GF-D8 (cell line): ENCODE measurements around the gene COG5.
"Not testable (repeated sequence)": the region's sequence is repeated elsewhere in the genome, so short reads cannot be mapped to it uniquely, and the experiment has no call there.

ENCODE experiments used
- DNase-seq: peaks from one replicate; lab custom pipeline; 2025; lab: John Stamatoyannopoulos, UW

COG5 gene

DNA sequence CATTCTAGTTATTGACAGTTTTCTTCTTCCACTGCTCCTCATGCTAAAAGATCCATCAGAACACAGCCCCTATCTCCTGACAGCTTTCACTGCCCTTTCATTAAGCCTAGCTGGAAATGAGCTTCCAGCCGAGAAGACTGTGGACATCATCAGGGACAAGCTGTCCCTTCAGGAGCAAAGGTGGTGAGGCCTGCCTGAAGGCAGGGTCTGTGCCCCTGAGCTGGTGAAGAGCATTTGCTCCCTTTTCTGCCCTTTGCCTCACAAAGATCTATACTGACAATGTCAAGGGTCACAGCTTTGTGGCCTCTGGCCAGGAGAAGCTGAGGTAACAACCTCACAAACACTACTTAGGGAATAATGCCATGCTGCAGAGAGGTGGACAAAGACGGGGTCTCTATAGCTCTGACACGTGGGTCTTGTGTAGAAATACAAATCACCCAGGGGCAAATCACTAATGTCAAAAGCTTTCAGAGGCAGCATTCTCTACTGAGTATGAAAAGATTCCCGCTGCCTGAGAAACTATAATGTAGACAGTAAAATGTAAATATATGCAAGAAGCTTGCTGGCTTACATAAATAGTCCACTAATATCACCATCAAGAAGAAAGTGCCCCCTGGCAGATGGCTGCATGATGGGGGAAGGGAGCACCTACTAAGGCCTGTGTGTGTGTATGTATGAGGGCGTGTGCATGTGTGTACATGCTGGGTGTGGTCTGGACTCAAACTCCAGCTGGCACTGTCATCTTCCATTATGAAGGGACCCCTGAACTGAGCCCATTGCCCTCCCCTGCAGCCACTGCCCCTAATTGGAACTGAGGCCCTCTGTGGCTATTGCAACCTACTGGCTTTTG, 339.1 kb downstream of the COG5 start:
- no peak for DNase-seq

DNA sequence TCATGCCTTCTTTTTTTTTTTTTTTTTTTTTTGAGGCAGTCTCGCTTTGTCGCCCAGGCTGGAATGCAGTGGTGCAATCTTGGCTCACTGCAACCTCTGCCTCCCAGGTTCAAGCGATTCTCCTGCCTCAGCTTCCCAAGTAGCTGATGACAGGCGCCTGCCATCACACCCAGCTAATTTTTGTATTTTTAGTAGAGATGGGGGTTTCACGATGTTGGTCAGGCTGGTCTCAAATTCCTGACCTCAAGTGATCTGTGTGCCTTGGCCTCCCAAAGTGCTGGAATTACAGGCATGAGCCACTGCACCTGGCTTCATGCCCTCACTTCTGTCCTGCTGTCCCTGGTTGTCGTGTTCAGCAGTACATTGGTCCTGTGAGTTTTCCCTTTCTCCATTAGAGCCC, 342.9 kb downstream of the COG5 start:
- DNase-seq, result not testable (repeated sequence)

DNA sequence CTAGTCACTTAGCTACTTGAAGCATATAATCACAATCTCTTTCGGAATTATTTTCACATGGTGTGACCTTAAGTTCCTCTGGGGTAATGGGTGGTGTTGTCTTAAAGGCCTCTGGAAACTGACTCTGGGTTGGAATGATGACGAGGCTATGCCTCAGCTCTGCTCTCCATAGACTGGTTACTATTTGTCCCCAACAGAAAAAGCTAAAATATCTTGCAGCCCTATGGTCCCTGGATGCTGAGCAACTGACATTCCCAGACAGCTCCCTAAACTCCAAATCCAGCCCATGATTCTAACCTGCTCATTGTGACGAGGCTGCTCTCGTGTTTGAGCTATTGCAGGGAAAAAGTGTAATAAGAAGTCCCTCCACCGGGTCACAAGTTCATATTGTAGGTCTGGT, 343.4 kb downstream of the COG5 start:
- no peak for DNase-seq

DNA sequence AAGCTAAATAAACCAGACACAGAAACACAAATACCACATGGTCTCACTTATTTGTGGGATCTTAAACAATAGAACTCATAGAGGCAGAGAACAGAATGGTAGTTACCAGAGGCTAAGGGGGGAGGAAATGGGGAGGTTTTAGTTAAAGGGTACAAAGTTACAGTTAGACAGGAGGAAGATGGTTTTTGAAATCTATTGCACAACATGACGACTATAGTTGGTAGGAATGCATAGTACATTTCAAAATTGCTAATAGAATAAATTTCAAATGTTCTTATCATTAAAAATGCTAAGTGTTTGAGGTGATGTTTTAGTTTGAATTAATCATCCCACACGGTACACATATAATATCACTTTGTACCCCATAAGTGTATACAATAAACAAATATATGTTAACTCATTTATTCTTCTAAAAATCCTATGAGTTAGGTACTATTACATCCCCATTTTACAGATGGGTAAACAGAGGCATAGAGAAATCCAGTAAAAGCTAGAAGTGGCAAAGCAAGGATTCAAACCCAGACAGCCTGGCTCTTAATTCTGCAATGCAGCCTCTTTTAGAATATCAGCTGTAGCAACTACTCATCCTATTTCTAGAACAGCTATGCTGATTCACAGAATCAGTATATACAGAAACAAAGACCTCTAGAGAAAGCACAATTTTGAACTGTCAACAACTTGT, 344.0 kb downstream of the COG5 start:
- no peak for DNase-seq

DNA sequence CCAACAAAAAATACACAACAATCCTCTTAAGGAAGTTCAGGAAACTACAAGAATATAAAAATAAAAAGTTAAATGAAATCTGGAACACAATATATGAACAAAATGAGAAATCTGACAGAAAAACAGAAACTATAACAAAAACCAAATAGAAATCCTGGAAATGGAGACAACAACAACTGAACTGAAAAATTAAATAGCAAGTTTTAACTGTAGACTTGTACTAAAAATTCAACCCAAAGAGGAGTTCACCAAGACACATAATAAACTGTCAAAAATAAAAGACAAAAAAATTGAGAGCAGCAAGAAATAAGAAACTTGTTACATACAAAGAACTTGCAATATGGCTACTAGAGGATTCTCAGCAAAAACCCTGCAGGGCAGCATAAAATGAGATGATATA, 349.8 kb downstream of the COG5 start:
- DNase-seq, result no peak

DNA sequence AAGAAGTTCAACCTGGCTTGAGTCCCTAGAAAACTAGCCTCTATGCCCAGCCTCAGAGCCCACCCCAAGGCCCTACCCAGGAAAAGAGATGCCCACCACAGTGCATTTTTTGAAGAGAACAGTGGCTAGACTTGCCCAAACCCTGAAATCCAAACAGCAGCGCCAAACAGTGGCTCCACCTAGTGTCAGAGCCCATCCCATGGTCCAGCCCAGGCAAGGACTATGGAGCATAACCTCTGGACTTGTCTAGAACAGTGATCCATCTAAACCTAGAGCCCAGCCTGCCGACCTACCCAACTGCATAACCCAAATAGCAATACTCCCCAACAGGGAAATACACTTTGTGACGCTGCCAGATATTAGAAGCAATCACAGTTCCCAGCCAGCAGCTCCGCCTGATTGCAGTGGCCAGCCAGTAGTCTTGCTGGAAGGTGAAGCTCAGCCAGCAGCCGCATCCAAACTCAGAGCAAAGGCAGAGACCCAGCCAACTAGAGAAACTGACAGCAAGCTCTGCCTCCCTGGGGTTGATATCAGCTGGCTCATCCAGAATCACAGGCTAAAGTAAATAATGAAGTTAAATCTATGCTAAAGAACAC, 350.4 kb downstream of the COG5 start:
- no peak for DNase-seq

DNA sequence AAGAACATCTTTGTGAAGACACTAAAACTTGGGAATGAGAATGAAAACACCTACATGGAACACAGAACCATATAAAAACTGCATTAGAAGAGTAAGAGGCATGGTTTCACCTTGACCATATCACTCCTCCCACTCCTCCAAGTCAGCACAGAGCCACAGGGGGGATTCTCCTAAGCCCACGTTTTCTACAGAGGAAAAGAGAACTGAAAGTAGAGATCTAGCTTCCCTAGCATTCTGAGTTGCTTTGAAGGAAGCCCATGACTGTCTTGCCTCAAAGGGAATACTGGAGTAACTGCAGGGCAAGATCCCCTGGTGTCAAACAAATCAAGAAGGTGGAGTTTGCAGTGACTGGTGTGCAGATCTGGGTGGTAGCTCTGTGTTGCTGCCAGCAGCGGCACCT, 351.0 kb downstream of the COG5 start:
- DNase-seq, result no peak

DNA sequence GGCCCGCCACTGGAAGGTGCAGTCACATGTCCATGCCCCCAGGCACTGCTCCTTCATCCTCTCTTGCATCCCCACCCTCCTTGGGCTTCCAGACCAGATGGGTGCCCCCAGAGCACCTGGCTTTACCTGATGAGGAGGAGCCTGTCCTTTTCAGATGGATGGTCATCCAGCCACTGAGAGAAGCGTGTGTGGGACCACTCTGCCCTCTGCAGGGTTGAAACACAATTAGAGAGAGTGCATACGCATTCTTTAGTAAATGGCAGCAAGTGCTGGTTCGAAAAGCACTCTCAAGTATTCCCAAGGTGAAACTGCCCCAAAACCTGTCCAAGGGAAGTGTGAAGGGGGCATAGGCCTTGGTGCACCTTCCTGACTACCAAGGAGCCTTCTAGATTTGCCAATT, 353.3 kb downstream of the COG5 start:
- DNase-seq, result no peak

DNA sequence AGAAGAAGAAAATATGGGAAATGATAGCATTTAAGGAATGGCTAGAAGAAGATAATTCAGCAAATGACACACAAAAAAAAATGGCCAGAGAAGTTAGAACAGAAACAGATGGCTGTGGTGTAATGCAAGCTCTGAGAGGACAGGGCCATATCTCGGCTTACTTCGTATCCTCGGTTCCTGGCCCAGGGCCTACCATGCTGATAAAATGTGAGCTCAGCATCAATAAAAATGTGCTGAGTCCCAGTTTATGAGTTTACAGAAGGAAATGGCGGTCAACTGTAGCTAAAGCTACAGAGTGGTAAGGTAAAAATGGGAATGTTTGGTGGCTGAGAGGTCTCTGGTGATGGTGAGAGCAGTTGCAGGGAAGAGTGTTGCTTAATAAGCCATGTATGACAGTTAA, 354.2 kb downstream of the COG5 start:
- DNase-seq, result no peak

DNA sequence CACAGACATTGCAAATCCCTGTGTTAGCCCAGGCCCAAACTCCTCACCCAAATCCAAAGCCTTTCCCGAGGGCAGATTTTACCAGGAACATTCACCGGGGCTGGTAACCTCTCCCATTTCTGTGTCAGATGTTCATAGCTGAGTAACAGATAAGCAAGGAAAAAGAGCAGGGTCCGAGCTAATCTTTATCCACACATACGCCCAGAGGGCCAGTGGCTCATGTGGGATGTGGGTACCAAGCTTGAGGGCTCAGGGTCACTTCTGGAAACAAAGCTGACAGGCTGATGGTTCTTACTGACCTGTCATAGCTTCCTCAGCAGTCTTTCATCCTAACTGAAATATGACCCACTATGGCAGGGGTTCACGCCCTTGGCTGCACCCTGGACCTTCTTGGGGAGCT, 355.2 kb downstream of the COG5 start:
- no peak for DNase-seq

DNA sequence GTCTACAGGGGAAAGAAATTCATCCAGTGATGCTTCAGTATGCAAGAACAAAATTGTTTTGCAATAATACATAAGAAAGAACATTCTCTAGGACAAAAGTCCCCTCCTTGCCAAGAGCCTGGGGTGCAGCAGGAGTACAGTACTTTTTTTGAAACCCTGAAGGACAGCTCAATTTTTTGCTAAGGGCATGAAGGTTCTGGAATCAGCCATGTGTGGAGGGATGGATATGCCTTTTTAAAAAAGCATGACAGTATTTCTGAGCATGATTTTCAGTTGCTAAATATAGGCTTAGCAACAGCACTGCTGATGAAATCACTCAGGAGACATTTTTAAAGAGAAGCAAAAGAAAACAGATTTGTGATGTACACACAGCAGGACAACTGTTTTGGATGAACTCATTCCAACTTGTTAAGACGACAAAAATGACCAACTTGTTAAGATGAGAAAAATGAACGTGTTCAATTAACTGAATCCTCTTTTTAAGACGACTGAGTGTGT, 355.6 kb downstream of the COG5 start:
- no peak for DNase-seq

DNA sequence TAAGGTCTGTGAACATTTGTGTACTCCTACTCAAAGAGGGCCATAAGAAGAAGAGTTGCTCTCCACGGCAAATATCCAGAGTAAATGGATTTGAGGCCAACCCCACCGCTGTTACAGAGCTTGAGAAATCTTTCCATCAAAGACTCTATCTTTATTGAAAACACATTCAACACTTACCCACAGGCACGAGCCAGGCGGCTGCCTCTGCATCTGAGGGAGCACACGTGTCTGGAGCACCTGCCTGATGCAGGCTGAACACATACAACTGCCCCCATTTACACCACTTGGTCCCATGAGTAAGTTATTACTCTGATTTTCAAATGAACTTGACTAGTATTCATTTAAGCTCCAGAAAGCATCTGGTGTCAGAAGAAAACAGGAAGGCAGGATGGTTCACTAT, 356.3 kb downstream of the COG5 start:
- DNase-seq, result no peak

DNA sequence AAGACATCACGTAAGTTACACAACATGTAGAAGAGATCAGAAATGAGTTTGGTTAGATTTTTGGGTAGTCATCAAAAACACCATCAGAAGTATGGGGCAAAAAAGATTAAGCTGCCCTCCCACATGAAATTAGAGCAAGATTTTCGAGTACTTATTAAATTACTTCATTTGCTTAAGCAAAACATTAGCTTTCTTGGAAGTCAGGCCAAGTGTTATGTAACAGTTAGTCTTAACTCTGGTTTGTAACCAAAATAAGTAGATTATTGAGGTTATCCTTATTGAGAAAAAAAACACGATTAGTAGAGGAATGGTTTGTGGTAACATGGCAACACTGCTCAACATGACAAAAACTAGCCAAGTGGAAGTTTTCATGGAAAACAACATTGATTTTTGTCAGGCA, 357.0 kb downstream of the COG5 start:
- DNase-seq, result no peak

DNA sequence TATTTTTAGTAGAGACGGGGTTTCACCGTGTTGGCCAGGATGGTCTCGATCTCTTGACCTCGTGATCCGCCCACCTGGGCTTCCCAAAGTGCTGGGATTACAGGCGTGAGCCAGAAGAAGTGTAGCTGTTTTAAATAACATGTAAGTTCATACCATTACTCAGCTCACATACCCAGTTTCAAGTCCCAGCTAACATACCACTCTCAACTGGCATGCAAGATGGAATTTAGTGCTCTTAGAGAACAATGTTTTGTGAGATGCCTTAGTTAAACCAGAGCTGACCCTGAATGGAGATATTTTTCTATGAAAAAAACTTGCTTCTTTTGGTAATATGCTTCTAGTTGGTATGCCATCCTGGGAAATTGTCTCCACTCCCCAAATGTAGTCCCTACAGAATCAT, 357.6 kb downstream of the COG5 start:
- DNase-seq, result no peak

DNA sequence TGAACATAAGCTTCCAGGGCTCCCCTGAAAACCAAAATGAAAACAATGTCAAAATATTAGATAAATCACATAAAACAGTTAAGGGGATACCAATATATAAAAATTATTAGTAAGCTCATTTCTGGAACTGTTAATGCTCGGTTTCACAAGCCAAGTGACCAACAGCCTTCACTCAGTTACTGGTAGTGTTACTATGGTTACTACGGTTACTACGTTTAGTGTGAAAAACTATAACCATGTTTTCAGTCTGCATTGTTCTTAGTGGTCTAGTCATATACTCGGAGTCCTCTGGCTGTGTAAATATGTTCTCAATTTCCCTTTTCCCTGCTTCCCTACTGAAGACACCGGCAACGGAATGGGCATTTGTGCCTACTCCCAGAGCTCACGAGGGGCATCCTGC, 360.1 kb downstream of the COG5 start:
- DNase-seq, result no peak

DNA sequence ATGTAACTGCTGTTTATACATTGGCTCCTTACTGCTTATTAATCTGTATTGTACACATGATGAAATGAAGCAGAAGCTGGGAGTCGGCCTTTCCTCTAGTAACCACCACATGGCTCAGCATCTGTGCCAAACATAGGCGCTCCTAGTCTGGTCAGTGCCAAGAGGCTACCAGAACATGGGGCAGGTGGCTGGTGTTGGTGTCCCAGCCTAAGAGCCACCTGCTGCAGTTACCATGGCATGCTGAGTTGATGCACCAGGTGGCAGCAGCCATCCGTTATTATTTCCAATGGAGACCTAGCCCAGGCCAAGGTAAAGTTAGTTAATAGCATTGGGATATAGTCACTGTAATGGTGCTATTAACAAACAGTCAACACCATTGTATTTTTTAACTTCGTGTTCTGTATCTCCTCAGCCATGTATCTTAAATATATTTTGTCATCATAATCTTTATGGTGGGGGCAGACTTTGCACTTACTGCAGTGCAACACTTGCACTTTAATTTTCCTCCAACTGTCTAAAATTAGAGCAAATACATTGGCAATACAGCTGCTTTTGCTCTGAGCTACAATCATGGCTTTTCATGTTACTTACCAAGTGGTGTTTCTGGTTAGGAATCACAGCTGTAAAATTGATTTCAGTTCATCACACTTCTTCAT, 361.8 kb downstream of the COG5 start:
- DNase-seq, result no peak

DNA sequence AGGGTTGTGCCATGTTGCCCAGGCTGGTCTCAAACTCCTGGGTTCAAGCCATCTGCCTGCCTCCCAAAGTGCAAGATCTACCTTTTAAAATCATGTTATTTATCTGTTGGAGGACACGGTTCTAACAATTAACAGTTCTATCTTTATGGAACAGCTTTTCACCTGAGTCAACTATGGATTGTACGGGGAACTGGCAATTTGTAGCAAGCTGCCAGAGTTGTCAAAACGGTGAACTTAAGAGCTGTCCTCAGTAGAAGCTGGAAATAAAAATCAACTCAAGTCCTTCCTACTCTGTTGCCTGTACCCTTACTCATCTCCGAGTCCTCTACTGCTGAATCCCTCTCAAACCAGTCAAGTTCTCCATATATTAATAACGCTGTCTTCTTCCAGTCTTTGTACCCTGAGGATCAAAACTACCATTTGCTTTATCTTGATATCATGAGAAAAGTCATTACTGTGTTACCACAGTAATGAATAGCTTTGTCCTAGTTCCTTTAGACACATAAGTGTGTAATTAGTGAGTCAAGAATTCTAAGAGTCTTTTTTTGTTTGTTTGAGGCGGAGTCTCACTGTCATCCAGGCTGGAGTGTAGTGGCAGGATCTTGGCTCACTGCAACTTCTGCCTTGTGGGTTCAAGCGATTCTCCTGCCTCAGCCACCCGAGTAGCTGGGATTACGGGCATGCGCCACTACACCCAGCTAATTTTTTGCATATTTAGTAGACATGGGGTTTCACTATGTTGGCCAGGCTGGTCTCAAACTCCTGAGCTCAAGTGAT, 366.7 kb downstream of the COG5 start:
- no peak for DNase-seq

DNA sequence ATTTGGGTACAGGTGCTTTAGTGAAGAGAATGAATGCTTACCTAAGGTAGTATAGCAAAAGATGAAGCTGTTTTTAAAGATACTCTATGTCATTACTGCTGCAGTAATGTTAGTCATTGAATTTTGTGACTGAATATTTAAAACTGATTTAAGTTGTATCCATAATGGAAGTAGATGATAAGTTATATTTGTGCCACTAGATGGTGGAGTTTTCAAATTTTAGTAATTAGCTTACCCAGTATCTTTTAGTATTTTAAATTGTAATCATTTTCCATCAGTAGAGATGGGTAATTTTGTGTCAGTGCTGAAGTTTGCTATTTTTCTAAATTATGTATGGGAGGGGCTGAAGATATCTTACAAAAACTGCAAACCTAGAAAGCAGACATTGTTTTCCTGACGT, 369.7 kb downstream of the COG5 start:
- DNase-seq, result no peak

DNA sequence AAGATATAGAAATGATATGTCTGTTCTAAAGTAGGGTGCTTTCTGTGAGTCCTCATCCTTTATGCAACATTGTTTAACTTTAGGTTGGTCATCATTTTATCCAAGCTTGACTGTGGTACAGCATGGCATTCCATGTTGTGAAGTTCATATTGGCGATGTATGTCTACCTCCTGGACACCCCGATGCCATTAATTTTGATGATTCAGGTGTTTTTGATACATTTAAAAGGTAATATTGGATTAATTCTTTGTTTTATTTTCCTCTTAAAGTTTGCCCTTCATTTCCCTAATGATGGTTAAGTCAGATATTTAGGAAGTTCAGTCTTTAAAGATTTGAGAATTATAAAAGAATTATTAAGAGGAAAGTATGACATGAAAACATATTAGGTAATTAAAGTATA, 373.6 kb downstream of the COG5 start:
- DNase-seq, result no peak

DNA sequence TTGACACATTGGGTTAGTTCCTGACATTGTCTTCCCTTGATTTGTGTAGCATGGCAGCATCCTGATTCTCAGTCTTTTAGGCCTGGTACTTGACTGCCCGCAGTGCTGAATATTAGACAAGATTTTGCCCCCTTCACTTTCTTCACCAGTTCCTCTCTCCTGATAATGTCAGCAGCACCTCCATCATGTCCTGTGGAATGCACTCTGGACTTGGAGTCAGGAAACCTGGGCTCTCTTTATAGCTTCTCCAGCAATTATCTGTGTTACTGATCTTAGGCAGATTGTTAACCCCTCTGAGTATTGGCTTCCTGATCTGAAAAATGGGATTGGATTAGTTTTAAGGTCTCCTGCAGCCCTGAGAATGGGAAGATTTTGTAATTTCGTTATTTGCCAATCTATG, 375.9 kb downstream of the COG5 start:
- DNase-seq, result no peak

DNA sequence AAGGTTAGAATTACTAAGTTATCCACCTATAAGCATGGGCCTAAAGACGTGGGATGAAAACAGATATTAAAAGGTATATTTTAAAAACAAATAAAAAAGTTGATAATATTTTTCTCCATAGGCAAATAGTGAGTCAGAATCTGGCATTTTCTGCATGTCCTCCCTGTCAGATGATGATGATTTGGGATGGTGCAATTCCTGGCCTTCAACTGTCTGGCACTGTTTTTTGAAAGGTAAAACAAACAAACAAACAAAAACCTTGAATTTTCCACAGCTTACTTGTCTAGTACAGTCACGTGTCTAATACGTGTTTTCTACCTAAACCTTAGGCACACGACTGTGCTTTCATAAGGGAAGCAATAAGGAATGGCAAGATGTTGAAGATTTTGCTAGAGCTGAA, 377.5 kb downstream of the COG5 start:
- DNase-seq, result no peak

DNA sequence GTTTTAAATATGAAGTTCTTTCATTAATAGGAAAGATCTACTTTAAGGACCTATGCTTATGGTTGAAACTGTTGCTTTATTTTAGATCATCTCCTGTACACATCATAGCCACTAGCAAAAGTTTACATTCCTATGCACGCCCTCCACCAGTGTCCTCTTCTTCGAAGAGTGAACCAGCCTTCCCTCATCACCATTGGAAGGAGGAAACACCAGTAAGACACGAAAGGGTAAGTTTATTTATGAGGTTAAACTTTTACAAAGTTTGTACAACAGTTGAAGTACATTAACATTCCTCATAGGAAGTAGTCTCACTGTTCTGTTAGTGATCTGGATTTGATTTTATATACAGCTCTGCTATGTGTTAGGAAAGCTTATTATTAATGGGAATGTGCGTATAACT, 378.0 kb downstream of the COG5 start:
- DNase-seq, result no peak
